Ishikawa (cell line): Measurements from ENCODE around the gene CD300E.

Experiments
- CEBPB ChIP-seq: IDR thresholded peaks from 2 replicates; pipeline ENCODE4 v1.6.1; 2012
- CREB1 ChIP-seq: IDR thresholded peaks from 2 replicates; pipeline ENCODE4 v1.6.1; 2012; ENCODE audit warnings: low read depth
- EGR1 ChIP-seq: IDR thresholded peaks from 2 replicates; pipeline ENCODE4 v1.6.1; 2012
- EP300 ChIP-seq: IDR thresholded peaks from 2 replicates; pipeline ENCODE4 v1.6.1; 2012; ENCODE audit warnings: borderline replicate concordance
- FOXM1 ChIP-seq: IDR thresholded peaks from 2 replicates; pipeline ENCODE4 v1.6.1; 2012; ENCODE audit warnings: low read depth, borderline replicate concordance
- MAX ChIP-seq: IDR thresholded peaks from 2 replicates; pipeline ENCODE4 v1.6.1; 2012
- NFIC ChIP-seq: IDR thresholded peaks from 2 replicates; pipeline ENCODE4 v1.6.1; 2012
- RAD21 ChIP-seq: IDR thresholded peaks from 2 replicates; pipeline ENCODE4 v1.6.1; 2012; ENCODE audit warnings: low read depth
- REST ChIP-seq: IDR thresholded peaks from 2 replicates; pipeline ENCODE4 v1.6.1; 2012; ENCODE audit warnings: low read depth, mild to moderate bottlenecking
- TAF1 ChIP-seq: IDR thresholded peaks from 2 replicates; pipeline ENCODE4 v1.6.1; 2012; ENCODE audit warnings: low read depth, mild to moderate bottlenecking
- TCF12 ChIP-seq: IDR thresholded peaks from 2 replicates; pipeline ENCODE4 v1.6.1; 2012; ENCODE audit warnings: low read depth
- TEAD4 ChIP-seq: IDR thresholded peaks from 2 replicates; pipeline ENCODE4 v1.6.1; 2012
- YY1 ChIP-seq: IDR thresholded peaks from 2 replicates; pipeline ENCODE4 v1.6.1; 2012; ENCODE audit warnings: low read depth
- ZBTB7A ChIP-seq: IDR thresholded peaks from 2 replicates; pipeline ENCODE4 v1.6.1; 2012; ENCODE audit warnings: low read depth
- TF ChIP-seq, protein P1 (sequence below): IDR thresholded peaks from 2 replicates; pipeline ENCODE4 v1.6.1; 2012

The CD300E gene

GRCh38 chr17:74632617-74633016, 9.1 kb upstream of the CD300E start:
- TF ChIP-seq REST (no peak), EP300 (no peak), TEAD4 (no peak), MAX (no peak), CEBPB (no peak), NFIC (no peak), EGR1 (no peak)

- no peak for TF ChIP-seq RAD21
- no peak for TF ChIP-seq EGR1
- TF ChIP-seq REST, result no peak
- TF ChIP-seq TAF1, result no peak
- no peak for TF ChIP-seq TCF12
- no peak for TF ChIP-seq NFIC
- TF ChIP-seq TEAD4, result no peak
- TF ChIP-seq FOXM1, result no peak
- TF ChIP-seq MAX, result no peak
- no peak for TF ChIP-seq CEBPB
Observed at GRCh38 chr17:74631468-74632450, 8.2 kb upstream of the CD300E start.

DNA sequence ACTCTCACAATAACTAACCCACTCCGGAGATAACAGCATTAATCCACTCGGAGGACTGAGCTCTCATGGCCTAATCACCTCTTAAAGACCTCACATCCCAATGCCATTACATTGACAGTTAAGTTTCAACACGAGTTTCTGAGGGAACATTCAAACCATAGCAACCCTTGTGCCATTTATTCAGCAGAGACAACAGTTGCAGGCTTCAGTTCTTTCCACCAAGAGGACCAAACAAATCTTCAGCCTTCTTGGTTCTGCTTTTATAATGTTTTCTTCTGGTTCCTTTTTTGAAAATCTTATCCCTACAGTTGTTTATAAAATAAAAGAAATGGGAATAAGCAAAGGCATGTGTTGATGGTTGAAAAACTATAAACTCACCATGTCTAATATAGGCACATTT, 2.1 kb upstream of the CD300E start:
- no peak for TF ChIP-seq CEBPB
- TF ChIP-seq EGR1, result no peak
- TF ChIP-seq CREB1, result no peak
- TF ChIP-seq EP300, result no peak
- no peak for TF ChIP-seq REST
- TF ChIP-seq, protein P1, sequence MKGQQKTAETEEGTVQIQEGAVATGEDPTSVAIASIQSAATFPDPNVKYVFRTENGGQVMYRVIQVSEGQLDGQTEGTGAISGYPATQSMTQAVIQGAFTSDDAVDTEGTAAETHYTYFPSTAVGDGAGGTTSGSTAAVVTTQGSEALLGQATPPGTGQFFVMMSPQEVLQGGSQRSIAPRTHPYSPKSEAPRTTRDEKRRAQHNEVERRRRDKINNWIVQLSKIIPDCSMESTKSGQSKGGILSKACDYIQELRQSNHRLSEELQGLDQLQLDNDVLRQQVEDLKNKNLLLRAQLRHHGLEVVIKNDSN, result no peak
- TF ChIP-seq MAX, result no peak
- TF ChIP-seq RAD21, result no peak
- TF ChIP-seq YY1, result no peak

- TF ChIP-seq EP300 (no peak), TCF12 (no peak), CEBPB (no peak), ZBTB7A (no peak)
Observed at GRCh38 chr17:74624131-74624530, 593 bp upstream of the CD300E start.

DNA sequence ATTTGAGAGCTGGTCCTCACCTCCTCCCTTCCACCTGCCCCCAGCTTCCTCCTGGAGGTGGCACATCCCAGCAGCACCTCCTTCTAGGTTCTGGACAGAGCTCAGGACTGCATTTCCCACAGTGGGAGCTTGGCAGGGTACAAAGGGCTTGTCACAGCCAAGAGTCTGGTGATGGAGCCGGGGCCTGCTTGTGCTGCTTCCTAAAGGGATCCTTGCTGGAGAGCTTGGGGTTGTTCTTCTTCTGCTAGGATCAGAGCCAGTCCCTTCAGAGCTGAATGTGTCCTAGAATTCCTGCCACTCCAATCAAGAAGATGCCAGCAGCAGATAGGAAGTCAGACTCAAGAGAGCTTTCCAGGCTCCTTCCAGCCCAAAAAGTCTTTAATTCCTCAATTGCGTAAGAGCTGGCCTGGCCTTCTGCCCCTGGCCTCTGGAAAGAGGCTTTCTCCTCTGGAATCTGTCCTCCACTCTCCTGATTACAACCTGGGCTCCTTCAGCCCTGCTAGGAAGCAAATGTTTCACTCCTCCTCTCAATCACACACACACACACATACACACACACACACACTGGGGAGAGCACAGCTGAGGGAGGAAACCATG, 4.4 kb downstream of the CD300E start:
- TF ChIP-seq TCF12 (no peak), REST (no peak), NFIC (no peak), MAX (no peak), CREB1 (no peak), EGR1 (no peak), ZBTB7A (no peak), CEBPB (no peak), YY1 (no peak), EP300 (no peak), FOXM1 (no peak), RAD21 (no peak), TAF1 (no peak), TEAD4 (no peak)
- TF ChIP-seq, protein P1, result no peak
